SJSA1 (cell line): ENCODE results near the gene DHRS9. TPM values are rescaled to one million over a fixed set of nuclear protein-coding genes. Genes with fewer than 3 reads are reported as not detected.
"Not testable (repeated sequence)": the region's sequence is repeated elsewhere in the genome, so short reads cannot be mapped to it uniquely, and the experiment has no call there.

Source experiments
- DNase-seq, 2 experiments: peaks; one replicate each; pipeline ENCODE4 v3.0.0-alpha.2; 2015 to 2020; ENCODE audit warnings: low spot score in 2 of 2, low read depth in 1 of 2
- H3K27ac ChIP-seq: fragments of 250-450 bp; sonication (Bioruptor Pico); 2 replicates; pipeline ENCODE4 v1.5.1; 2020; ENCODE audit warnings: mild to moderate bottlenecking, moderate library complexity
- H3K27me3 ChIP-seq: fragments of 250-450 bp; sonication (Bioruptor Pico); replicated peaks from 2 replicates; pipeline ENCODE4 v1.5.1; 2020; ENCODE audit warnings: mild to moderate bottlenecking, moderate library complexity
- H3K36me3 ChIP-seq: fragments of 250-450 bp; sonication (Bioruptor Pico); 2 replicates; pipeline ENCODE4 v1.5.1; 2020; ENCODE audit warnings: mild to moderate bottlenecking
- H3K4me1 ChIP-seq: fragments of 250-450 bp; sonication (Bioruptor Pico); replicated peaks from 2 replicates; pipeline ENCODE4 v1.6.1; 2021; ENCODE audit warnings: mild to moderate bottlenecking
- H3K4me3 ChIP-seq: fragments of 250-450 bp; sonication (Bioruptor Pico); 2 replicates; pipeline ENCODE4 v1.5.1; 2020; ENCODE audit warnings: mild to moderate bottlenecking
- H3K9me3 ChIP-seq: fragments of 250-450 bp; sonication (Bioruptor Pico); replicated peaks from 2 replicates; pipeline ENCODE4 v1.5.1; 2020; ENCODE audit warnings: mild to moderate bottlenecking
- total RNA-seq: library from RNA; depleted of rRNA; stranded (reverse); fragments of >200 nt; shearing (Covaris generic); gene quantifications from 2 replicates; pipeline ENCODE4 v1.2.3, GENCODE V29; 2014

Gene DHRS9
- total RNA-seq, 1 experiment from 2014 or later: 0.11 TPM

GRCh38 chr2:169114056-169114455 lies 44.7 kb downstream of the DHRS9 start:
- no peak for DNase-seq
- H3K4me3 ChIP-seq: no peak overlapping the region
- H3K9me3 ChIP-seq: no peaks in the 10 kb centered on the region
- no peaks in the 10 kb centered on the region for H3K4me1 ChIP-seq
- 0 out of 2 replicates have a peak, but pooled peaks cover 4% of the 10 kb centered on the region for H3K27me3 ChIP-seq
- no peak overlapping the region for H3K27ac ChIP-seq
- no peaks in the 10 kb centered on the region for H3K36me3 ChIP-seq

GRCh38 chr2:169116327-169116726 lies 47.0 kb downstream of the DHRS9 start:
- H3K4me1 ChIP-seq: no peaks in the 10 kb centered on the region
- no peaks in the 10 kb centered on the region for H3K27me3 ChIP-seq
- H3K27ac ChIP-seq: no peak overlapping the region
- no peak overlapping the region for H3K4me3 ChIP-seq
- no peak for DNase-seq
- no peaks in the 10 kb centered on the region for H3K36me3 ChIP-seq
- H3K9me3 ChIP-seq: no peaks in the 10 kb centered on the region

- no peaks in the 10 kb centered on the region for H3K27me3 ChIP-seq
- no peaks in the 10 kb centered on the region for H3K36me3 ChIP-seq
- H3K4me3 ChIP-seq: no peak overlapping the region
- no peak overlapping the region for H3K27ac ChIP-seq
- peaks cover 3% of the 10 kb centered on the region for H3K9me3 ChIP-seq
- DNase-seq: no peak
- no peaks in the 10 kb centered on the region for H3K4me1 ChIP-seq
Measured at GRCh38 chr2:169116993-169117392, 47.6 kb downstream of the DHRS9 start.

GRCh38 chr2:169118060-169118459 lies 48.7 kb downstream of the DHRS9 start:
- H3K36me3 ChIP-seq: no peaks in the 10 kb centered on the region
- no peaks in the 10 kb centered on the region for H3K4me1 ChIP-seq
- H3K27me3 ChIP-seq: no peaks in the 10 kb centered on the region
- H3K9me3 ChIP-seq: peaks cover 3% of the 10 kb centered on the region
- DNase-seq: no peak
- no peak overlapping the region for H3K27ac ChIP-seq
- no peak overlapping the region for H3K4me3 ChIP-seq

- Histone ChIP-seq H3K9me3 (peaks cover 3% of the 10 kb centered on the region), H3K27ac (no peak overlapping the region), H3K27me3 (no peaks in the 10 kb centered on the region), H3K4me3 (no peak overlapping the region), H3K4me1 (no peaks in the 10 kb centered on the region), H3K36me3 (no peaks in the 10 kb centered on the region)
- DNase-seq: no peak
Measured at GRCh38 chr2:169119123-169119760, 49.9 kb downstream of the DHRS9 start.

- DNase-seq: no peak
- H3K27me3 ChIP-seq: no peaks in the 10 kb centered on the region
- no peaks in the 10 kb centered on the region for H3K4me1 ChIP-seq
- H3K27ac ChIP-seq: no peak overlapping the region
- H3K4me3 ChIP-seq: no peak overlapping the region
- H3K9me3 ChIP-seq: peaks cover 3% of the 10 kb centered on the region
- no peaks in the 10 kb centered on the region for H3K36me3 ChIP-seq
Measured at GRCh38 chr2:169119851-169120250, 50.5 kb downstream of the DHRS9 start.

GRCh38 chr2:169129703-169130243 lies 60.4 kb downstream of the DHRS9 start:
- peaks cover 6% of the 10 kb centered on the region; the same call in 1 of the 2 replicates for H3K27me3 ChIP-seq
- no peak for DNase-seq
- no peaks in the 10 kb centered on the region for H3K36me3 ChIP-seq
- H3K9me3 ChIP-seq: no peaks in the 10 kb centered on the region
- no peak overlapping the region for H3K27ac ChIP-seq
- no peaks in the 10 kb centered on the region for H3K4me1 ChIP-seq
- H3K4me3 ChIP-seq: no peak overlapping the region

GRCh38 chr2:169131587-169132512 lies 62.5 kb downstream of the DHRS9 start:
- no peaks in the 10 kb centered on the region for H3K9me3 ChIP-seq
- no peak overlapping the region for H3K4me3 ChIP-seq
- H3K27ac ChIP-seq: no peak overlapping the region
- peaks cover 6% of the 10 kb centered on the region; the same call in 1 of the 2 replicates for H3K27me3 ChIP-seq
- no peaks in the 10 kb centered on the region for H3K4me1 ChIP-seq
- no peaks in the 10 kb centered on the region for H3K36me3 ChIP-seq
- peak in 1 of 2 experiments; percentile 33 for DNase-seq

GRCh38 chr2:169134272-169134671 lies 64.9 kb downstream of the DHRS9 start:
- H3K27me3 ChIP-seq, H3K9me3 ChIP-seq, DNase-seq, H3K36me3 ChIP-seq, H3K4me3 ChIP-seq, H3K27ac ChIP-seq, H3K4me1 ChIP-seq: not testable (repeated sequence)

GRCh38 chr2:169136428-169136827 lies 67.1 kb downstream of the DHRS9 start:
- not testable (repeated sequence) for H3K9me3 ChIP-seq, H3K27me3 ChIP-seq, H3K27ac ChIP-seq, H3K4me1 ChIP-seq, H3K4me3 ChIP-seq, DNase-seq, H3K36me3 ChIP-seq

GRCh38 chr2:169136885-169137534 lies 67.6 kb downstream of the DHRS9 start:
- Histone ChIP-seq H3K9me3 (no peaks in the 10 kb centered on the region), H3K27ac (no peak overlapping the region), H3K4me1 (no peaks in the 10 kb centered on the region), H3K27me3 (peaks cover 5% of the 10 kb centered on the region; the same call in 1 of the 2 replicates), H3K4me3 (no peak overlapping the region), H3K36me3 (no peaks in the 10 kb centered on the region)
- no peak for DNase-seq

GRCh38 chr2:169137924-169138323 lies 68.6 kb downstream of the DHRS9 start:
- H3K36me3 ChIP-seq: no peaks in the 10 kb centered on the region
- no peaks in the 10 kb centered on the region for H3K9me3 ChIP-seq
- H3K27me3 ChIP-seq: no peaks in the 10 kb centered on the region
- no peak overlapping the region for H3K27ac ChIP-seq
- no peak for DNase-seq
- H3K4me1 ChIP-seq: no peaks in the 10 kb centered on the region
- no peak overlapping the region for H3K4me3 ChIP-seq

- Histone ChIP-seq H3K36me3 (no peaks in the 10 kb centered on the region), H3K4me3 (no peak overlapping the region), H3K9me3 (no peaks in the 10 kb centered on the region), H3K27me3 (no peaks in the 10 kb centered on the region), H3K4me1 (no peaks in the 10 kb centered on the region), H3K27ac (no peak overlapping the region)
- DNase-seq: no peak
Measured at GRCh38 chr2:169139145-169139544, 69.8 kb downstream of the DHRS9 start.
